HG02938 (cell line): ENCODE data around the gene CACNA1S.

ENCODE experiments used
- ATAC-seq: cut with Tn5 transposase; IDR thresholded peaks from one replicate; pipeline ENCODE4 v1.9.1; 2021; ENCODE audit warnings: mild to moderate bottlenecking, moderate library complexity; ENCODE audit not compliant: unreplicated experiment

Gene CACNA1S

GRCh38 chr1:201016943-201017827 lies 95.0 kb downstream of the CACNA1S start:
- ATAC-seq, result no peak

- no peak for ATAC-seq
Observed at GRCh38 chr1:201016211-201016651, 96.0 kb downstream of the CACNA1S start.

GRCh38 chr1:201015551-201016091 lies 96.6 kb downstream of the CACNA1S start:
- ATAC-seq, result no peak

- ATAC-seq, result no peak
Observed at GRCh38 chr1:201014816-201015200, 97.4 kb downstream of the CACNA1S start.

- ATAC-seq, result no peak
Observed at GRCh38 chr1:201013991-201014815, 98.0 kb downstream of the CACNA1S start.

GRCh38 chr1:201013031-201013485 lies 99.2 kb downstream of the CACNA1S start:
- no peak for ATAC-seq

GRCh38 chr1:201011616-201012015 lies 100.6 kb downstream of the CACNA1S start:
- ATAC-seq, result no peak

- ATAC-seq, result no peak
Observed at GRCh38 chr1:201009962-201010645, 102.1 kb downstream of the CACNA1S start.

GRCh38 chr1:201008666-201009360 lies 103.4 kb downstream of the CACNA1S start:
- no peak for ATAC-seq

GRCh38 chr1:201007481-201007880 lies 104.7 kb downstream of the CACNA1S start:
- no peak for ATAC-seq

GRCh38 chr1:201006450-201006849 lies 105.8 kb downstream of the CACNA1S start:
- no peak for ATAC-seq

- no peak for ATAC-seq
Observed at GRCh38 chr1:201004732-201005131, 107.5 kb downstream of the CACNA1S start.

GRCh38 chr1:201004154-201004553 lies 108.1 kb downstream of the CACNA1S start:
- no peak for ATAC-seq

GRCh38 chr1:201002510-201002909 lies 109.7 kb downstream of the CACNA1S start:
- ATAC-seq, result no peak

- no peak for ATAC-seq
Observed at GRCh38 chr1:201001962-201002361, 110.3 kb downstream of the CACNA1S start.

GRCh38 chr1:201000391-201000790 lies 111.8 kb downstream of the CACNA1S start:
- no peak for ATAC-seq

GRCh38 chr1:200999667-201000066 lies 112.6 kb downstream of the CACNA1S start:
- no peak for ATAC-seq

GRCh38 chr1:200998323-200998722 lies 113.9 kb downstream of the CACNA1S start:
- ATAC-seq, result no peak

- no peak for ATAC-seq
Observed at GRCh38 chr1:200992382-200993048, 119.7 kb downstream of the CACNA1S start.
